ENCODE data around the gene CDK6.
"Not testable (repeated sequence)": the region's sequence is repeated elsewhere in the genome, so short reads cannot be mapped to it uniquely, and the experiment has no call there.

CDK6 gene

GRCh38 chr7:92761391-92762097, 74.8 kb downstream of the CDK6 start:
- DNase-seq (ENCODE audit: low read depth), result no peak

- DNase-seq (ENCODE audit: low read depth), result no peak
These were observed 77.5 kb downstream of the CDK6 start for GRCh38 chr7:92758796-92759431.

GRCh38 chr7:92757311-92757910, 79.0 kb downstream of the CDK6 start:
- not testable (repeated sequence) for DNase-seq (ENCODE audit: low read depth)

- DNase-seq (ENCODE audit: low read depth), result no peak
These were observed 80.7 kb downstream of the CDK6 start for GRCh38 chr7:92755680-92756079.

- DNase-seq (ENCODE audit: low read depth), result peak; percentile 38
These were observed 81.3 kb downstream of the CDK6 start for GRCh38 chr7:92754919-92755581.

- no peak for DNase-seq (ENCODE audit: low read depth)
These were observed 82.8 kb downstream of the CDK6 start for GRCh38 chr7:92753614-92754013.

- peak; percentile 89 for DNase-seq (ENCODE audit: low read depth)
These were observed 84.2 kb downstream of the CDK6 start for GRCh38 chr7:92751902-92752901.

- no peak for DNase-seq (ENCODE audit: low read depth)
These were observed 85.4 kb downstream of the CDK6 start for GRCh38 chr7:92750946-92751345.

- DNase-seq (ENCODE audit: low read depth), result no peak
These were observed 85.9 kb downstream of the CDK6 start for GRCh38 chr7:92750447-92750839.

GRCh38 chr7:92749832-92750446, 86.4 kb downstream of the CDK6 start:
- no peak for DNase-seq (ENCODE audit: low read depth)

GRCh38 chr7:92749327-92749755, 87.0 kb downstream of the CDK6 start:
- DNase-seq (ENCODE audit: low read depth), result peak; percentile 37

- DNase-seq (ENCODE audit: low read depth), result no peak
These were observed 87.9 kb downstream of the CDK6 start for GRCh38 chr7:92748495-92748894.

- DNase-seq (ENCODE audit: low read depth), result no peak
These were observed 89.1 kb downstream of the CDK6 start for GRCh38 chr7:92747041-92747835.

- no peak for DNase-seq (ENCODE audit: low read depth)
These were observed 91.1 kb downstream of the CDK6 start for GRCh38 chr7:92745241-92745640.

GRCh38 chr7:92744180-92744579, 92.2 kb downstream of the CDK6 start:
- DNase-seq (ENCODE audit: low read depth), result not testable (repeated sequence)

GRCh38 chr7:92742186-92742585, 94.2 kb downstream of the CDK6 start:
- DNase-seq (ENCODE audit: low read depth), result no peak

GRCh38 chr7:92740700-92741126, 95.7 kb downstream of the CDK6 start:
- peak; percentile 62 for DNase-seq (ENCODE audit: low read depth)

- no peak for DNase-seq (ENCODE audit: low read depth)
These were observed 96.2 kb downstream of the CDK6 start for GRCh38 chr7:92740134-92740533.

- no peak for DNase-seq (ENCODE audit: low read depth)
These were observed 97.3 kb downstream of the CDK6 start for GRCh38 chr7:92739091-92739490.

GRCh38 chr7:92737706-92738105, 98.7 kb downstream of the CDK6 start:
- no peak for DNase-seq (ENCODE audit: low read depth)
